ENCODE results near the gene HOXB2. TPM values are rescaled to one million over a fixed set of nuclear protein-coding genes. Genes with fewer than 3 reads are reported as not detected.
"Not testable (repeated sequence)": the region's sequence is repeated elsewhere in the genome, so short reads cannot be mapped to it uniquely, and the experiment has no call there.

Gene HOXB2
- total RNA-seq, 1 donor from 2014 or later, result not detected

GRCh38 chr17:48540213-48540612 lies 4.7 kb downstream of the HOXB2 start:
- H3K36me3 Mint-ChIP-seq, result no peaks in the 10 kb centered on the region
- Histone ChIP-seq H4K20me1 (ENCODE audit: low read depth) (peaks cover 49% of the 10 kb centered on the region), H3K4me2 (no peak overlapping the region), H3K79me2 (ENCODE audit: low read depth) (no peaks in the 10 kb centered on the region), H3K4me3 (no peak overlapping the region), H2AFZ (replicated peaks) (no peak overlapping the region), H3K9ac (no peak overlapping the region), H3F3A (ENCODE audit: low read depth) (peaks cover 4% of the 10 kb centered on the region), H3K36me3 (no peaks in the 10 kb centered on the region), H3K27ac (no peak overlapping the region), H3K27me3 (peaks cover 100% of the 10 kb centered on the region), H3K4me1 (no peaks in the 10 kb centered on the region), H3K9me3 (ENCODE audit: low read depth) (no peaks in the 10 kb centered on the region)
- peaks cover 80% of the 10 kb centered on the region for H3K27me3 Mint-ChIP-seq (ENCODE audit: insufficient read depth, low read depth)
- H3K27ac Mint-ChIP-seq, result no peak overlapping the region
- peaks cover 6% of the 10 kb centered on the region for H3K4me1 Mint-ChIP-seq
- H3K4me3 Mint-ChIP-seq, result no peak overlapping the region
- DNase-seq (ENCODE audit: low spot score), result no peak
- H3K9me3 Mint-ChIP-seq, result peaks cover 5% of the 10 kb centered on the region
- TF ChIP-seq EZH2phosphoT487 (IDR thresholded peaks at IDR 0.05), result no peak
- no peak for TF ChIP-seq CTCF (IDR thresholded peaks at IDR 0.05)
- no peak for TF ChIP-seq EZH2 (IDR thresholded peaks at IDR 0.05)

- Histone ChIP-seq H4K20me1 (ENCODE audit: low read depth) (peaks cover 38% of the 10 kb centered on the region), H3K79me2 (ENCODE audit: low read depth) (no peaks in the 10 kb centered on the region), H3K4me1 (no peaks in the 10 kb centered on the region), H3K36me3 (no peaks in the 10 kb centered on the region), H3F3A (ENCODE audit: low read depth) (peaks cover 4% of the 10 kb centered on the region), H3K4me3 (no peak overlapping the region), H3K4me2 (no peak overlapping the region), H3K9ac (no peak overlapping the region), H3K27me3 (peaks cover 100% of the 10 kb centered on the region), H3K9me3 (ENCODE audit: low read depth) (no peaks in the 10 kb centered on the region), H2AFZ (replicated peaks) (no peak overlapping the region), H3K27ac (no peak overlapping the region)
- H3K4me3 Mint-ChIP-seq, result no peak overlapping the region
- no peak for TF ChIP-seq CTCF (IDR thresholded peaks at IDR 0.05)
- TF ChIP-seq EZH2phosphoT487 (IDR thresholded peaks at IDR 0.05), result no peak
- TF ChIP-seq EZH2 (IDR thresholded peaks at IDR 0.05), result no peak
- peaks cover 5% of the 10 kb centered on the region for H3K9me3 Mint-ChIP-seq
- peaks cover 76% of the 10 kb centered on the region for H3K27me3 Mint-ChIP-seq (ENCODE audit: insufficient read depth, low read depth)
- no peak overlapping the region for H3K27ac Mint-ChIP-seq
- H3K36me3 Mint-ChIP-seq, result no peaks in the 10 kb centered on the region
- DNase-seq (ENCODE audit: low spot score), result no peak
- H3K4me1 Mint-ChIP-seq, result peaks cover 6% of the 10 kb centered on the region
These were observed 5.7 kb downstream of the HOXB2 start for GRCh38 chr17:48539177-48539576.

- H3K4me3 Mint-ChIP-seq, result no peak overlapping the region
- no peaks in the 10 kb centered on the region for H3K9me3 ChIP-seq (ENCODE audit: low read depth)
- no peak overlapping the region for H3K27ac ChIP-seq
- H3F3A ChIP-seq (ENCODE audit: low read depth), result no peaks in the 10 kb centered on the region
- no peak overlapping the region for H3K4me2 ChIP-seq
- no peaks in the 10 kb centered on the region for H3K79me2 ChIP-seq (ENCODE audit: low read depth)
- no peaks in the 10 kb centered on the region for H3K36me3 ChIP-seq
- no peaks in the 10 kb centered on the region for H3K36me3 Mint-ChIP-seq
- no peaks in the 10 kb centered on the region for H3K4me1 ChIP-seq
- H3K27ac Mint-ChIP-seq, result no peak overlapping the region
- H3K27me3 ChIP-seq, result peaks cover 100% of the 10 kb centered on the region
- TF ChIP-seq EZH2 (IDR thresholded peaks at IDR 0.05) (no peak), CTCF (IDR thresholded peaks at IDR 0.05) (no peak), EZH2phosphoT487 (IDR thresholded peaks at IDR 0.05) (no peak)
- no peaks in the 10 kb centered on the region for H3K4me1 Mint-ChIP-seq
- peaks cover 20% of the 10 kb centered on the region for H4K20me1 ChIP-seq (ENCODE audit: low read depth)
- H3K9me3 Mint-ChIP-seq, result peaks cover 3% of the 10 kb centered on the region
- H3K4me3 ChIP-seq, result no peak overlapping the region
- no peak overlapping the region for H3K9ac ChIP-seq
- DNase-seq (ENCODE audit: low spot score), result no peak
- peaks cover 75% of the 10 kb centered on the region for H3K27me3 Mint-ChIP-seq (ENCODE audit: insufficient read depth, low read depth)
- H2AFZ ChIP-seq (replicated peaks), result no peak overlapping the region
These were observed 7.6 kb downstream of the HOXB2 start for GRCh38 chr17:48537316-48537715.

- H3K36me3 ChIP-seq; H3K4me1 ChIP-seq; H2AFZ ChIP-seq (replicated peaks); H3K27ac ChIP-seq; H3K9ac ChIP-seq; H3K4me1 Mint-ChIP-seq; H3K9me3 ChIP-seq (ENCODE audit: low read depth); H3K4me2 ChIP-seq; DNase-seq (ENCODE audit: low spot score); H3K36me3 Mint-ChIP-seq; H3K9me3 Mint-ChIP-seq; H3F3A ChIP-seq (ENCODE audit: low read depth); H3K4me3 ChIP-seq; H3K79me2 ChIP-seq (ENCODE audit: low read depth); H3K4me3 Mint-ChIP-seq; H3K27ac Mint-ChIP-seq: not testable (repeated sequence)
- peaks cover 76% of the 10 kb centered on the region for H3K27me3 Mint-ChIP-seq (ENCODE audit: insufficient read depth, low read depth)
- Histone ChIP-seq H3K27me3 (peaks cover 100% of the 10 kb centered on the region), H4K20me1 (ENCODE audit: low read depth) (peaks cover 20% of the 10 kb centered on the region)
These were observed 8.9 kb downstream of the HOXB2 start for GRCh38 chr17:48535793-48536559.

Data from neural progenitor cell (in vitro differentiated cells).